GM21737 (cell line): ENCODE data around the gene SERPINF2.
"Not testable (repeated sequence)": the region's sequence is repeated elsewhere in the genome, so short reads cannot be mapped to it uniquely, and the experiment has no call there.

Experiments
- ATAC-seq: cut with Tn5 transposase; IDR thresholded peaks from one replicate; pipeline ENCODE4 v1.9.1; 2021; ENCODE audit warnings: mild to moderate bottlenecking, moderate library complexity; ENCODE audit not compliant: unreplicated experiment

Gene SERPINF2

DNA sequence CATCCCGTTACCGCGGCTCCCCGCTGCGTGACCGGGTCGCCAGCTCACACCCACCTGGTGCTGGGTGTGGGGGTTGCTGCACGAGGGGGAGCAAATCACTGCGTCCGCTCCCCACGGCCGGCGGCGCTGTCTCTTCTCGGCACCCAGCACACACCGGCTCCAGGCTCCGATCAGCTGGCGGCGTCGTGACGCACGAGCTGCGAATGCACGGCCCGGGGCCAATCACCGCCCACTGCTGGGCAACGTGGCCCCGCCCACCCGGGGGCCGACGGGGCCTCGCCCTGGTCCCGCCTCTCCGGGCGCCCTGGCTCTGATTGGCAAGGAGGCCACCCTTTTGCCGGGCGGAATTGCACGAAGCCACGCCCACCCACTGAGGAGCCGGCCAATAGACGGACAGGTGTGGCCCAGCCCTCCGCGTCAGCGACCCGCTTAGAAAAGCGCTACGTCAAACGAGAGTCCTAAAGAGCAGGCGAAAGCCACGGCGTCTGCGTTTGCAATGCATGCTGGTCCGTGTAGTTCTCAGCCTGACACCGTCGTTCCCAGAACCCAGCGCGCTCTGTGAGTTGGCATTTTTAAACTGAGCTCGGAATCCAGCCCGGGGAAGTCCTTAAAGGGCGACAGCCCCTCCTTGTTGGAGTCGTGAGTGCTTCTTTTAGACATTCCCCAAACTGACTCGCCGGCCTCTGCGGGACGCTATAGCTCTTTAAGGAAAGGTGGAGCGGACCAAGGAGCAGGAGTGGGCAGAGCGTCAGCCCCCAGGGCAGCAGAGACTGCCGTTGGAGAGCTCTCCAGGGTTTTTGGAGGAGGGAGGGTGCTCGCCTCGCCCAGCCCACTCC lies 26.4 kb upstream of the SERPINF2 start:
- peak; percentile 72 for ATAC-seq

DNA sequence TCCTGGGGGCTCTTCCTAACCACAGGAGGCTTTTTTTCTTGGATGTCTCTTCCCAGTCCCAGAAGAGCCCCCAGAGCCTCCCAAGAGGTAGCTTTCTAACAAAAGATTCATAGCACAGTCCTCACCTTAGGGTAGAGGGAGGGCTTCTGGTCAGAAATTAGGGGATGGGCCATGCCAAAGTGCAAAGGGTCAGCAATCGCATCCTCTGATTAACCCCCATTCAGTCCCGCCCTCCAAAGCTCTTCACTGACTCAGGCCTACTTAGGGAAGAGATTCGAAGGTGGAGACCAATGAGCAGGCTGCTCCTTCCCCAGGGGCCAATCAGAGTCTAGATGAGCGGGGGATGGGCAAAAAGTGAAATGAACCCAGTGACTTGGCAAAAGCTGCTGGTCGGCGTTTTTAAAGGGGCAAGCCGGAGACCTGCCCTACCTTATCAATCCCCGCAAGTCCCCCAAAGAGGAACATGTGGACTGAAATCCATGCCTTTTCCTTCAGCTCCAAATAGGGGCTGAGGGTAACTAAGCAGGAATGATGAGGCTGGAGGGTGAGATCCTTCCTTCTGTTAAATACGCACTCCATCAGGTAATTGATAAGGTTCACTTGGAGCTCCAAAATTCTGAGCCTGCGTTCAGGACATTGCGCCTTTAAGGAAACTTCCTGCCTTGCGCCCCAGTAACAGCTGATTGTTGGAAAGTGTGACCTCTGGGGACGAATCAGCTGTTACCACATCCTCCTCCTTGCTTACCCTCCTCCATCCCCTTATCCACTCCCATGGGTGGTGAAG lies 25.6 kb upstream of the SERPINF2 start:
- peak; percentile 38 for ATAC-seq

DNA sequence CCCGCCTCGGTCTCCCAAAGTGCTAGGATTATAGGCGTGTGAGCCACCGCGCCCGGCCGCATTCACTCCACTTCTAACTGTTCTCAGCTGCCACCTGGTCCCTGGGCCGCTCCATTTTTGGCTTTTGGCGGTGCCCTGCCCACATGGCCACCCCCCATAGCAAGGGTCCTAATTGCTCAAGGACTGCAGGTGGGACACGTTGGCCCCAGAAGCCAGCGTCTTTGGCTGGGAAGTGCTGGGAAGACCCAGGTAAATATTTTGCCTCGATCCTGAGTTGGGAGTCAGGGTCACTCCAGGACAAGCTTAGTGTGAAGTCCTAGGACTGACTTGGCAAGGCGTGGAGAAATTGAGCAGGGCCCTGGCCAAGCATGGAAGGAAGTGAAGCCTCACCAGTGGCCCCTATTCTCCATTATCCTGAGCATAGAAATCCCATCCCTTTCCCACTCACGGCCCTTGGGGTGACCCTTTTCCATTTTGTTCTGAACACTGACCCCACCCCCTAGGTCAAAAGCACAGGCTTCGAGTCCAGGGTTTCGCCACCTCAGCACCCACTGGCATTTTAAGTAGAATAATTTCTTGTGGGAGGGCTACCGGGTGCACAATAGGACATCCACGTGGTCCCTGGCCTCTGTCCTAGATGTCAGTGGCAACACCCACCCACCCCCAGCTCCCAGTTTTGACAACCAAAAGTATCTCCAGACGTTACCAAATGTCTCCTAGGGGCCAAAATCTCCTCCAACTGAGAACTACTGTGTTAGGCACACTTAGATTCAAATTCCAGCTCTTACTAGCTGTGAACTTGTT lies 24.1 kb upstream of the SERPINF2 start:
- no peak for ATAC-seq

DNA sequence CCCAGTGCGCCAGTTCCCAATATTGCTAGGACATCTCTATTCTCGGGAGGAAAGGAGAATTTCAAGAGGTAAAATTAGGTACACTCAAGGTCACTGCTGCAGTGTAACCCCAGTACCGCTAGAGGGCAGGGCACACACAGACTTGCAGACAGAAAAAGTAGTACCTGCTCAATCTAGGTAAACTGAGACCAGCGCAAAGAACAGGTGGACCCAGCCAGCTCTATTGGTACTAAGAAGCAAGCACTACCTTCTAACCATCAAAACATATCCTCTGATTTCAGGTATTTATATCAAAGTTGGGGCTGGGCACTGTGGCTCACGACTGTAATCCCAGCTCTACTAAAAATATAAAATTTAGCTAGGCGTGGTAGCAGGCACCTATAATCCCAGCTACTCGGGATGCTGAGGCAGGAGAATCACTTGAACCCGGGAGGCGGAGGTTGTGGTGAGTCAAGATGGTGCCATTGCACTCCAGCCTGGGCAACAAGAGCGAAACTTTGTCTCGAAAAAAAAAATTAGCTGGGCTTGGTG lies 21.8 kb upstream of the SERPINF2 start:
- no peak for ATAC-seq

DNA sequence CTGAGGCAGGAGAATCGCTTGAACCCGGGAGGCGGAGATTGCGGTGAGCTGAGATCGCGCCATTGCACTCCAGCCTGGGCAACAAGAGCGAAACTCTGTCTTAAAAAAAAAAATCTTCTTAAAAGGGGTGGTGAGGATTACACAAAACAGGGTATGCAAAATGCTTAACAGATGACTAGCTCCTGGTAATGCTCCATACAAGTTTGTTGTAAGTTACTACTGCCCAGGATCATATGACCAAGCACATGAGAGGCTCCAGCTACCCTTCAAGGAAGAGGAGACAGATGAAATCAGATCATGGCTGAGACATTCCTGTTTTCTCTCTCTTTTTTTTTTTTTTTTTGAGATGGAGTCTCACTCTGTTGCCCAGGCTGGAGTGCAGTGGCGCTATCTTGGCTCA lies 20.6 kb upstream of the SERPINF2 start:
- not testable (repeated sequence) for ATAC-seq

DNA sequence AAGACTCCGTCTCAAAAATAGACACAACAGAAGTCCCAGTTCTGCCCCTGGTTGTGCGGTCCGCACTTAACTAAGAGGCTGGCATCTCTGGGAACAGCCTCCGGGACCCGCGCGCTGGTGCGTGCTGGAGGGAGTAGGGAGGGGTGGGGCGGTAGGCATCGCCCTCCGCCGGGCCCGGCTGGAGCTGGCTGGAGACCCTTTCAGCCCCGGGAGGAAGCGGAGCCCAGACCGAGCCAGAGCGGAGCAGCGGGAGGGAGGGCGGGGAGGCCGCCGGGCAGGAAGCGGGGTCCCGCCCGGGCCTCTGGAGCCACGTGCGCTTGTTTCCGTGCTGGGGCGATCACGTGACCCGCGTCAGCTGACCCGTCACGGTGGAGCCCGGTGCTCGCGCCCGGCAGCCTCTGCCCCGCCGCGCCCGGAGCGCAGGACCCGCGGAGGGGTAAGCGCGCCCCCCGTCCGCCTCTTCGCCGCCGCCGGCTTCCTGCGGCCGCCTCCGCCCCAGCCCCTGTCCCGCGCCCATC lies 18.3 kb upstream of the SERPINF2 start, which contains the start of gene WDR81:
WDR81 (plus strand) TSS at position 354 of the 518 bp plus-strand sequence. CDS start 256 bp downstream, outside the sequence.
- ATAC-seq = peak; percentile 54

DNA sequence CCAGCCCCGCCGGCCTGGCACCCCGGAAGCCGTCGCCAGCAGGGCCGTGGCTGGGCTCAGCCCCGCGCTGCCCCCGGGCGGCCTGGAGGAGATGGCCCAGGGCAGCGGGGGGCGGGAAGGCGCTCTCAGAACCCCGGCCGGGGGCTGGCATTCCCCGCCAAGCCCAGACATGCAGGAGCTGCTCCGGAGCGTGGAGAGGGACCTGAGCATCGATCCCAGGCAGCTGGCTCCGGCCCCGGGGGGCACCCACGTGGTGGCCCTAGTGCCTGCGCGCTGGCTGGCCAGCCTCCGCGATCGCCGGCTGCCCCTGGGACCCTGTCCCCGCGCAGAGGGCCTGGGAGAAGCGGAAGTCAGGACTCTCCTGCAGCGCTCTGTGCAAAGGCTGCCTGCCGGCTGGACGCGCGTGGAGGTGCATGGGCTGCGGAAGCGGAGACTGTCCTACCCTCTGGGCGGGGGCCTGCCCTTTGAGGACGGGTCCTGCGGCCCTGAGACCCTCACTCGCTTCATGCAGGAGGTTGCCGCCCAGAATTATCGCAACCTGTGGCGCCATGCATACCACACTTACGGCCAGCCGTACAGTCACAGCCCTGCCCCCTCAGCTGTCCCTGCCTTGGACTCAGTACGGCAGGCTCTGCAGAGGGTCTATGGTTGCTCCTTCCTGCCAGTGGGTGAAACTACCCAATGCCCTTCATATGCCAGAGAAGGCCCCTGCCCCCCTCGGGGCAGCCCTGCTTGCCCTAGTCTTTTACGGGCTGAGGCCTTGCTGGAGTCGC lies 17.6 kb upstream of the SERPINF2 start:
- peak; percentile 27 for ATAC-seq

DNA sequence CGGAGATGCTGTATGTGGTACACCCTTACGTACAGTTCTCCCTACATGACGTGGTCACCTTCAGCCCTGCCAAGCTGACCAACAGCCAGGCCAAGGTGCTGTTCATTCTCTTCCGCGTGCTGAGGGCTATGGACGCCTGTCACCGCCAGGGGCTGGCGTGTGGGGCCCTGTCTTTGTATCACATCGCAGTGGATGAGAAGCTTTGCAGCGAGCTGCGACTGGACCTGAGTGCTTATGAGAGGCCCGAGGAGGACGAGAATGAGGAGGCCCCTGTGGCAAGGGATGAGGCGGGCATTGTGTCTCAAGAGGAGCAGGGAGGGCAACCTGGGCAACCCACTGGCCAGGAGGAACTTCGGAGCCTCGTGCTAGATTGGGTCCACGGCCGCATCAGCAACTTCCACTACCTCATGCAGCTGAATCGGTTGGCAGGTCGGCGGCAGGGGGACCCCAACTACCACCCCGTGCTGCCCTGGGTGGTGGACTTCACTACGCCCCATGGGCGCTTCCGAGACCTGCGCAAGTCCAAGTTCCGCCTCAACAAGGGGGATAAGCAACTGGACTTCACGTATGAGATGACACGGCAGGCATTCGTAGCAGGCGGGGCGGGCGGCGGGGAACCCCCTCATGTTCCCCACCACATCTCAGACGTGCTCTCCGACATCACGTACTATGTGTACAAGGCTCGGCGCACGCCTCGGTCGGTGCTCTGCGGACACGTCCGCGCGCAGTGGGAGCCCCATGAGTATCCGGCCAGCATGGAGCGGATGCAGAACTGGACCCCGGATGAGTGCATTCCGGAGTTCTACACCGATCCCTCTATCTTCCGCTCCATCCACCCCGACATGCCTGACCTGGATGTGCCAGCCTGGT lies 16.8 kb upstream of the SERPINF2 start:
- no peak for ATAC-seq

GRCh38 chr17:1726626-1727257 lies 15.9 kb upstream of the SERPINF2 start:
- ATAC-seq = no peak

- no peak for ATAC-seq
Measured at GRCh38 chr17:1727258-1727789, 15.3 kb upstream of the SERPINF2 start.

DNA sequence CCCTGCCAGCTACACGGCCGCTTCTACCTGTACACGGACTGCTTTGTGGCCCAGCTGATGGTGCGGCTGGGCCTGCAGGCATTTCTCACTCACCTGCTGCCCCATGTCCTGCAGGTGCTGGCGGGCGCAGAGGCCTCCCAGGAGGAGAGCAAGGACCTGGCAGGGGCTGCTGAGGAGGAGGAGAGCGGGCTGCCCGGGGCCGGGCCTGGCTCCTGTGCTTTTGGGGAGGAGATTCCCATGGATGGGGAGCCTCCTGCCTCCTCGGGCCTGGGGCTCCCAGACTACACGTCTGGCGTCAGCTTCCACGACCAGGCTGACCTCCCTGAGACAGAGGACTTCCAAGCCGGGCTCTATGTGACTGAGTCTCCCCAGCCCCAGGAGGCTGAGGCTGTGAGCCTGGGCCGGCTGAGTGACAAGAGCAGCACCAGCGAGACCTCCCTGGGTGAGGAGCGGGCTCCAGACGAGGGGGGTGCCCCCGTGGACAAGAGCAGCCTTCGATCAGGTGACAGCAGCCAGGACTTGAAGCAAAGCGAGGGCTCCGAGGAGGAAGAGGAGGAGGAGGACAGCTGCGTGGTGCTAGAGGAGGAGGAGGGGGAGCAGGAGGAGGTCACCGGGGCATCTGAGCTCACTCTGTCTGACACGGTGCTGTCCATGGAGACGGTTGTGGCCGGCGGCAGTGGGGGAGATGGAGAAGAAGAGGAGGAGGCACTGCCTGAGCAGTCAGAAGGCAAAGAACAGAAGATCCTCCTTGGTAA lies 14.6 kb upstream of the SERPINF2 start:
- no peak for ATAC-seq

DNA sequence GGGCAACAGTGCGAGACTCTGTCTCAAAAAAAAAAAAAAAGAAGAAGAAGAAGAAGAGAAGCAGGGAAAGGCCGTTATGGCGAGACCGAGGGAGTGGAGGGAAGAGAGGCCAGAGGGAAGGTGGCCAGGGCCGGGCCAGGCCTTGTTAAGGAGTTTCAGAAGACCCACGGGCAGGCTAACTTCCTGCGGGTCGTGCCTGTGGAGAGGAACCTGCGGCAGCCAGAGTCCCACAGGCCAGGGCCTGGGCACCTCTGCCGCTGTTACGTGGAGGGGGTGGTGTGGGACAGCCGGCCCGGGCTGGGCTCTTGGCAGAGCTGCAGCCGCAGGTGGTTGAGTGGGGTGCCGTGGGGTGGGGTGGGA lies 12.7 kb upstream of the SERPINF2 start:
- ATAC-seq = no peak

DNA sequence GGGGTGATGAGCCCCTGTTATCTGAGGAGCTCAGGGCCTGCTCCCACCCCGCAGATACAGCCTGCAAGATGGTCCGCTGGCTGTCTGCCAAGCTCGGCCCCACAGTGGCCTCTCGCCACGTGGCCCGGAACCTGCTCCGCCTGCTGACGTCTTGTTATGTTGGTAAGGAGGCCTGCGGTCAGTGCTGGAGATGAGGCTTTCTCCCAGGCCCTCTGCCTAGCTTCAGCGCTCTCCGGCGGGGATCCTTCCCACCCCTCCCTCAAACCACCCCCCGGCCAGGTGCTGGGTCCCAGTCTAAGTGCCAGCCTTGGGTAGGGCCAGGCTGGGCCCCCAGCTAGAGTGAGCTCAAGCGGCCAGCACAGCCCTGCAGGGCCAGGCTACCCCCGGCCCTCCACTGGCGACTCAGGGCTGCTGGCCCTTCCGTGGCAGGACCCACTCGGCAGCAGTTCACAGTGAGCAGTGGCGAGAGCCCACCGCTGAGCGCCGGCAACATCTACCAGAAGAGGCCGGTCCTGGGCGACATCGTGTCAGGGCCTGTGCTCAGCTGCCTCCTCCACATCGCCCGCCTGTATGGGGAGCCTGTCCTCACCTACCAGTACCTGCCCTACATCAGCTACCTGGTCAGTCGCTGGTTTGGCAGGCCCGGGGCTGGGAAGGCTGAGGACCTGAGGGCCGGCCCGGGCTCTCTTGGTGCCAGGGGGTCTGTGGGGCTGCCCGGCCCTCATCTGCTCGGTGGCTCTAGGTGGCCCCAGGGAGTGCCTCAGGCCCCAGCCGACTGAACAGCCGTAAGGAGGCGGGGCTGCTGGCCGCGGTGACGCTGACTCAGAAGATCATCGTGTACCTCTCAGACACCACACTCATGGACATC lies 12.1 kb upstream of the SERPINF2 start:
- no peak for ATAC-seq

DNA sequence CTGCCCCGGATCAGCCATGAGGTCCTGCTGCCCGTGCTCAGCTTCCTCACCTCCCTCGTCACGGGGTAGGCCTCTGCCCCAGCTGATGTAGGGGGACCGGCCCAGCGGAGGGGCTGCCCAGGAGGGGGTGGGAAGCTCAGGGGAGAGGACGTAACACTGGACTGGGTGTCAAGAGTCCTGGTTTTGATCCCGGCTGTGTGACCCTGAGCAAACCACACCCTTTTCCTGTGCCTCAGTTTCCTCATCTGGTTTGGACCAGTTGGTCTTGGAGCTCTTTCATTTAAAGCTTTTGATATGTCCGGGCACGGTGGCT lies 11.5 kb upstream of the SERPINF2 start:
- ATAC-seq = no peak

GRCh38 chr17:1732241-1732832 lies 10.3 kb upstream of the SERPINF2 start:
- ATAC-seq = no peak

- ATAC-seq = no peak
Measured at GRCh38 chr17:1732833-1733321, 9.8 kb upstream of the SERPINF2 start.
